Testis (tissue), 2 donors: Measurements from ENCODE around the gene TEX13B.

Source experiments
- POLR2A ChIP-seq: fragments of 450-650 bp; IDR thresholded peaks from one replicate; pipeline ENCODE4 v1.6.1; 2017; ENCODE audit warnings: antibody characterized with exemption, mild to moderate bottlenecking, moderate library complexity
- TF ChIP-seq, protein P1 (sequence below), 3 experiments: fragments of 450-650 bp in 2 of 3; fragments of 200-600 bp in 1 of 3; sonication (generic) in 1 of 3; IDR thresholded peaks; one replicate each; pipeline ENCODE4 v1.5.1; 2016 to 2019; ENCODE audit warnings: antibody characterized with exemption in 3 of 3, mild to moderate bottlenecking in 2 of 3, moderate library complexity in 1 of 3

GRCh38 chrX:107978707-107979307, 3.4 kb downstream of the TEX13B start:
- no peak for TF ChIP-seq POLR2A
- TF ChIP-seq, protein P1, sequence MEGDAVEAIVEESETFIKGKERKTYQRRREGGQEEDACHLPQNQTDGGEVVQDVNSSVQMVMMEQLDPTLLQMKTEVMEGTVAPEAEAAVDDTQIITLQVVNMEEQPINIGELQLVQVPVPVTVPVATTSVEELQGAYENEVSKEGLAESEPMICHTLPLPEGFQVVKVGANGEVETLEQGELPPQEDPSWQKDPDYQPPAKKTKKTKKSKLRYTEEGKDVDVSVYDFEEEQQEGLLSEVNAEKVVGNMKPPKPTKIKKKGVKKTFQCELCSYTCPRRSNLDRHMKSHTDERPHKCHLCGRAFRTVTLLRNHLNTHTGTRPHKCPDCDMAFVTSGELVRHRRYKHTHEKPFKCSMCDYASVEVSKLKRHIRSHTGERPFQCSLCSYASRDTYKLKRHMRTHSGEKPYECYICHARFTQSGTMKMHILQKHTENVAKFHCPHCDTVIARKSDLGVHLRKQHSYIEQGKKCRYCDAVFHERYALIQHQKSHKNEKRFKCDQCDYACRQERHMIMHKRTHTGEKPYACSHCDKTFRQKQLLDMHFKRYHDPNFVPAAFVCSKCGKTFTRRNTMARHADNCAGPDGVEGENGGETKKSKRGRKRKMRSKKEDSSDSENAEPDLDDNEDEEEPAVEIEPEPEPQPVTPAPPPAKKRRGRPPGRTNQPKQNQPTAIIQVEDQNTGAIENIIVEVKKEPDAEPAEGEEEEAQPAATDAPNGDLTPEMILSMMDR (IDR thresholded peaks at IDR 0.05), result peak; percentile 8 to 21 (median 17)
